Activated gamma-delta T cell treated with Interleukin-2 at 50 U/mL for 16 hours (primary cell): ENCODE measurements around the gene CDC14A.

Experiments
- DNase-seq: peaks from one replicate; pipeline ENCODE4 v3.0.0-alpha.2; 2020

CDC14A gene

GRCh38 chr1:100545855-100546254 lies 193.5 kb downstream of the CDC14A start:
- DNase-seq = no peak

GRCh38 chr1:100552031-100552430 lies 199.7 kb downstream of the CDC14A start:
- no peak for DNase-seq

GRCh38 chr1:100552922-100553321 lies 200.6 kb downstream of the CDC14A start:
- no peak for DNase-seq

GRCh38 chr1:100556181-100556580 lies 203.9 kb downstream of the CDC14A start:
- no peak for DNase-seq

GRCh38 chr1:100556925-100557605 lies 204.8 kb downstream of the CDC14A start:
- DNase-seq = no peak

- DNase-seq = no peak
Measured at GRCh38 chr1:100557606-100557953, 205.3 kb downstream of the CDC14A start.

GRCh38 chr1:100565533-100565932 lies 213.2 kb downstream of the CDC14A start:
- DNase-seq = no peak

GRCh38 chr1:100565937-100566699 lies 213.8 kb downstream of the CDC14A start:
- no peak for DNase-seq

- DNase-seq = no peak
Measured at GRCh38 chr1:100567062-100567461, 214.8 kb downstream of the CDC14A start.
